GM12801 (cell line): ENCODE measurements around the gene CACNA1B.

Experiments
- CTCF ChIP-seq: IDR thresholded peaks from one replicate; pipeline ENCODE4 v1.5.1; 2011; ENCODE audit warnings: control low read depth; ENCODE audit not compliant: insufficient read length; ENCODE audit errors: extremely low read depth

CACNA1B gene

GRCh38 chr9:137973829-137974416 is 96.3 kb downstream of the CACNA1B start:
- TF ChIP-seq CTCF, result no peak

GRCh38 chr9:137974746-137975526 is 97.4 kb downstream of the CACNA1B start:
- no peak for TF ChIP-seq CTCF

- TF ChIP-seq CTCF, result no peak
Observed at GRCh38 chr9:137975527-137975913, 97.9 kb downstream of the CACNA1B start.

GRCh38 chr9:137975936-137976565 is 98.5 kb downstream of the CACNA1B start:
- no peak for TF ChIP-seq CTCF

- no peak for TF ChIP-seq CTCF
Observed at GRCh38 chr9:137977571-137978261, 100.1 kb downstream of the CACNA1B start.

- TF ChIP-seq CTCF, result no peak
Observed at GRCh38 chr9:137978262-137978714, 100.7 kb downstream of the CACNA1B start.

- no peak for TF ChIP-seq CTCF
Observed at GRCh38 chr9:137982200-137982599, 104.6 kb downstream of the CACNA1B start.
